GM13977 (cell line): ENCODE results near the gene TIGAR.

Experiments
- DNase-seq: peaks from one replicate; pipeline ENCODE4 v3.0.0; 2012; ENCODE audit warnings: low spot score
- in situ Hi-C: fragments of 300-500 bp; cut with MboI; formaldehyde crosslinking; loops from one replicate; pipeline ENCODE4 v1.12.0; 2022; ENCODE audit warnings: low sequenced_read_pairs, low pct_unique_long_range_greater_than_20kb, mixed read lengths, inconsistent platforms; ENCODE audit not compliant: unreplicated experiment
- TF ChIP-seq, protein P1 (sequence below): IDR thresholded peaks from 2 replicates; pipeline ENCODE4 v1.5.1; 2012; ENCODE audit warnings: mild to moderate bottlenecking, control low read depth; ENCODE audit not compliant: insufficient read depth; ENCODE audit errors: extremely low read depth, missing control alignments

TIGAR gene

DNA sequence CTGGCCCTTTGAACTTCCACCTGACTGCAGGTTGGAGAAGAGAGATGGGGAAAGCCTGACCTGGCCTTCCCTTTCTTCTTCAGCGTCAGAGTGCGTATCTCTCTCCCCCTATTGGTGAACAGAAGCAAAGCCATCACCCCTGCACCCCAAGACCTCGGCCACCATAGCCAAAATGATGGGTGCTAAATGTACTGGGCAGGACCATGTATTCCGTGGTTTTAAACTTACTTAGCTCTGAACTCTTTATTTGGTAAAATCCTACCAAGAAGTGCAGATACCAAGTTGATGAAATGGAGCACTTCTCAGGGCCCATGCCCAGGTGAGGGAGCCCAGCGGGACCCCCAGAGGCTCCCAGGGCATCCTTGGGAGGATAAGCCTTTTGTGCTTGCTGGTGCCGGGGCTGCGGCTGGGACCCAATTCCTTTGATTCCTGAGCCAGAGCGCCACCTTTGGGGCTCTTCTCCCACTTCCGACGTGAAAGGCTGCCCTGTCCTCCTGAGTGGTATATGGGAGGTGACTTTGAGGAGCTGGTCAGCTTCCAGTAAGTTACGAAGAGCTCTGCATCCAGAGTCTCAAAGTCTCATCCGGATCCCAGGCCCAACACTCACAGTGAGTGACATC, 38.0 kb upstream of the TIGAR start:
- TF ChIP-seq, protein P1, sequence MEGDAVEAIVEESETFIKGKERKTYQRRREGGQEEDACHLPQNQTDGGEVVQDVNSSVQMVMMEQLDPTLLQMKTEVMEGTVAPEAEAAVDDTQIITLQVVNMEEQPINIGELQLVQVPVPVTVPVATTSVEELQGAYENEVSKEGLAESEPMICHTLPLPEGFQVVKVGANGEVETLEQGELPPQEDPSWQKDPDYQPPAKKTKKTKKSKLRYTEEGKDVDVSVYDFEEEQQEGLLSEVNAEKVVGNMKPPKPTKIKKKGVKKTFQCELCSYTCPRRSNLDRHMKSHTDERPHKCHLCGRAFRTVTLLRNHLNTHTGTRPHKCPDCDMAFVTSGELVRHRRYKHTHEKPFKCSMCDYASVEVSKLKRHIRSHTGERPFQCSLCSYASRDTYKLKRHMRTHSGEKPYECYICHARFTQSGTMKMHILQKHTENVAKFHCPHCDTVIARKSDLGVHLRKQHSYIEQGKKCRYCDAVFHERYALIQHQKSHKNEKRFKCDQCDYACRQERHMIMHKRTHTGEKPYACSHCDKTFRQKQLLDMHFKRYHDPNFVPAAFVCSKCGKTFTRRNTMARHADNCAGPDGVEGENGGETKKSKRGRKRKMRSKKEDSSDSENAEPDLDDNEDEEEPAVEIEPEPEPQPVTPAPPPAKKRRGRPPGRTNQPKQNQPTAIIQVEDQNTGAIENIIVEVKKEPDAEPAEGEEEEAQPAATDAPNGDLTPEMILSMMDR, result peak; percentile 19
- in situ Hi-C loops, result loop anchor here (10.0 kb wide), 1 partner anchor 278 kb away; no protein-coding TSS in a partner anchor
- no peak for DNase-seq

DNA sequence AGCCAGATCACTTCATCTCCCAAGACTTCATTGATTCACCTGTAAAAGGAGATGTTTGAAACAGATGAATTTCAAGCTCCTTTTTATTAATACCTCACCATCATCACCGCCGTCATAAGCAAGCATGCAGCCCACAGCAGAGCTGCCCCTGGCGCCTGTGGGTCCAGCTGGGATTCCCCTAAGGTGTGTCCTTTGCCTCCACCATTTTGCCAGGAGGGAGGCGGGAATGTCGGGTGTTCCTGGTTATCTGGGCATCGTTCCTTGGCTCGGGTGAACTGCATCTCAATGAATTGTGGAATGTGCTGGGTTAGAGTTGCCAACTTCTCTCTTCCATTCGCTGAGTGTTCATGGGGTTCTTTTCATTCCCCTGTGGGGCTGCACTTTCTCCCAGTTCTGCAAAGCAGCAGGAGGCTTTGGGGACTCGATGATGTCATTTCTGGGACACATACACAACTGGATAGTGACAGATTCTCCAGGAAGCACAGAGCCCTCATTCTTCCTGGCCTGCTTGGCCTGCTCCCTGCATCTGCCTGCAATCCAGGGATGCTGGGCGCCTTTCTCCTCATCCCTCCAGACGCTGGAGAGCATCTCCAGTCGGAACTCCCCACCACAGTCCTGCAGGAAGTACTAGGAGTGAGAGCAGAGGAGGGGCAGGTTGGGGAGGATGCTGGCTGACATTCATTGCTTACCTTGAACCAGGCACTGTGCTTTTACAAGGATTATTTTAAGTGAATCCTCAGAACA, 37.3 kb upstream of the TIGAR start:
- TF ChIP-seq, protein P1, result no peak
- in situ Hi-C loops, result loop anchor here (10.0 kb wide), 1 partner anchor 279 kb away; no protein-coding TSS in a partner anchor
- DNase-seq, result no peak

DNA sequence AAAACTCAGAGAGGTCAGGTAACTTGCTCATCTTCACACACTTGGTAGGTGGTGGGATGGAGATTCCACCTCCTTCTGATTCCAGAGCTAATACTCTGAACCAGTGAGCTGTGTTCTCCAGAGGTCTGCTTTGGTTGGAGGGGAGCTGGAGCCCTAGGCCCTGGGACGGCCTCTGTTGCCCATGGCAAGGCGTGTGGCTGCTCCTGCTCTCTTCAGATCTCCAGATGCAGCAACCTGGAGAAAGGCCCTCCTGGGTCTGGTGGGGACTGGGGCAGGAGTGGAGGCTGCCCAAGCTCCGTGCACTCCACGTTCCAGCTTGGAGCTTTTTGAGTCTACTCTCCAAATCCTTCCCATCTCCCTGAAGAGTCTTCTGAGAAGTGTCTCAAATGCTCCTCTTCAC, 36.7 kb upstream of the TIGAR start:
- in situ Hi-C loops, result loop anchor here (10.0 kb wide), 1 partner anchor 280 kb away; no protein-coding TSS in a partner anchor
- no peak for DNase-seq
- TF ChIP-seq, protein P1, result no peak

DNA sequence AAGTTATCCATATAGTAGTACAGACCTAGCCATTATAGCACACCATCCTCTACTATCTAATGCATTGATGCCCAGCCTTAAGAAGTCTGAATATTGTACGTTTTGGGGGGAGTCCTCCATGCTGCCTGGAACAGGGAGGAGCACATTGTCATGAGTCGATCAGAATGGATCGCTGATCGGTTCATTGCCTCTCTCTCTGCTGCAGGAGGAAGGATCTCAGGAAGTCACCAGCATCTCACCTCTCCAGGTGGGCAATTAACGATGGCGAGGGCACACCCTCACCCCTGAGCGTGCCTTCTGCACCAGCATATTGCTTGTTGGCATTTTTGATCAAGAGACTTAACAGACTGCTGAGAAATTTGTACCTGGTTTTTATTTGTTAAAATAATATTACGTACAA, 35.9 kb upstream of the TIGAR start:
- TF ChIP-seq, protein P1, result no peak
- in situ Hi-C loops, result loop anchor here (10.0 kb wide), 1 partner anchor 280 kb away; no protein-coding TSS in a partner anchor
- DNase-seq, result no peak

DNA sequence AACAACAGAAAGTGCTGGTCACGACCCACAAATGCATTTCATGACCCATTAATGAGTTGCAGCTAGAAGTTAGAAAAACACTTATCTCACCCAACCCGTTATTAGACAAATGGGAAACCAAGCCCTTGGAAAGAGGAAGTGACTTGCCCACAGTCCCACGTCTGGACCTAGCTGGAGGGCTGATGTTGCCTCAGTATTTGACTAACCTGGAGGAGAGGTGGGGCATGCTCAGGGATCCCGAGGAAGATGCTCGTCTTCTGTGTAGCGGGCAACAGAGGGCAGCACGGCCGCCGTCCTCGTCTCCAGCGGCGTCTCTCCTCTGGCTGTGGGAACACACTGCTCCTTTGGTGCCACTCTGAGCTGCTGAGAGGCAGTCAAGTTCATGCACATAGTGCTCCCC, 34.8 kb upstream of the TIGAR start:
- TF ChIP-seq, protein P1, result no peak
- DNase-seq, result no peak
- in situ Hi-C loops, result loop anchor here (10.0 kb wide), 1 partner anchor 281 kb away; no protein-coding TSS in a partner anchor

DNA sequence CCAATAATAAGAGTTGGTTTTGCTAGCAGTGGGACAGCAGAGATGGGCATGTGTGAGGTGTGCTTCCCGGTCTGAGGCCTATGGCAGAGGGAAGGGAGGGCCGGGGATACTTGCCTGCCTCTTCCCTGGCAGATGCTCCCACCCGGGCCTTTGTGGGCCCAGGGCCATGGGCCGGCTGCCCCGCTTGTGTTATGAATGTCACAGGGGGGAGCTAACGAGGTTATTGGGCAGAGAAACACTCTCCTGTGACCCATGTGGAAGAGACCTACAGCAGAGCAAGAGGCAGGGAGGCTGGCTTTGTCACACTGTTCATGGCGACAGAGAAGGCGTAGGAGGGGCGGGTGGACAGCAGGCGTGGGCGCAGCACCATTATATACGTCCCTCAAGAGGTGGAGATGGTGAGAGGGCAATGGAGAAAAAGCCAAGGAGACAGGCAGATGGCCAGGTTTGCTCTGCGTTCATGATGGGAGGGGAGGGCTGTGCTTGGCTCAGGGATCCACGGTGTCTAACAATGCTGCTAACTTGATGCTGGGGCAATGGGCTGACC, 34.2 kb upstream of the TIGAR start:
- in situ Hi-C loops, result loop anchor here (10.0 kb wide), 1 partner anchor 282 kb away; no protein-coding TSS in a partner anchor
- no peak for DNase-seq
- TF ChIP-seq, protein P1, result no peak
